ENCODE results near the gene WFS1.
A peak's percentile ranks its signal among the peaks of the same experiment; 100 is the strongest.

WFS1 gene

DNA sequence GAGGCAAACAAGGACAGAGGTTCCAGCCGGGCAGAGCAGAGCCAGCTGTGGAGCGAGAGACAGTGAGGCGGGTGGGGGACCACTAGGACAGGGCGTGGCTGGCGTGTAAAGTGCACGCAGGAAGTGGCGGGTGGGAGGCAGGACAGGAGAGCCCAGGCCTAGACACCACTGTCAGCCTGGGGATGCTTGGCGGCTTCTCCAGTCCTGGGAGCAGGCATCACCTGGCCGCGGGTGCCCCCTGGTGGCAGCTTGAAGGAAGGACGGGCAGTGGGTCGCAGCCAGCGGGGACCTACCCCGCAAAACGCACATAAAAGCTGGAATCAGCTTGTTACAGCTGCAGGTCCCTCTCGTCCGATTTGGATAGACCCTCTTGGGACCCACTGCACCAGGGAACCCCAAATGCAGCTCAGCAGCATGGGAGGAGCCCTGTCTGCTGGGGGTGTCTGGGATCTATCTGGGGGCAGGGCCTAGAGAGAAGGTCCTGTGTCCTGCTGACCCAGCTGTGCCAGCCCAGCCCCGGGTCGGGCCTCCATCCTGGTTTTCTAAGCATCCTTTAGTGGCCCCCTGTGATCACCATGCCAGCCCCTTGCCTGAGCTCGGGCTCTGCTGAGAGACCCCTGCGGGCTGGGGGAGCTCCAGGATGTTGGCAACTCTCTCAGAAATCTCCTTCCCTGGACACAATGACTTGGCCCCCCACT lies 57.7 kb downstream of the WFS1 start:
- peak; percentile 82 to 86 for DNase-seq

DNA sequence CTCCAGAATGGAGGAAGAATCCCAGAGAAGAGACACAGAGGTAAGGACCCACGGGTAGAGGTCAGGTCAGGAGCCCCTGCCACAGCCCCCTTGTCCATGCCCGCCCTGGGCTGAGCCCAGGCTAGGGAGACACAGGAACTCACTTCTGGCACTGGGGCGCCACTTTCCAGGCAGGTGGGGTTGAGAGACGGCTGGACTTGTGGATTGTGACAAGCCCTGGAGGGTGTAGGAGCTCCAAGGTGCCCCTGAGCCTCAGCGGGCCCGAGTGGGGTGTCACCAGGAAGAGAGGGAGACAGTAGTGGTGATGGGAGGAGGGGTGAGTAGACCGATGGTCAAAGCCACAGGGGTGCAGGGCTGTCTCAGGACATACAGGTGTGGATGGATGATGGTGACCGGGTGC lies 58.9 kb downstream of the WFS1 start:
- DNase-seq: no peak

DNA sequence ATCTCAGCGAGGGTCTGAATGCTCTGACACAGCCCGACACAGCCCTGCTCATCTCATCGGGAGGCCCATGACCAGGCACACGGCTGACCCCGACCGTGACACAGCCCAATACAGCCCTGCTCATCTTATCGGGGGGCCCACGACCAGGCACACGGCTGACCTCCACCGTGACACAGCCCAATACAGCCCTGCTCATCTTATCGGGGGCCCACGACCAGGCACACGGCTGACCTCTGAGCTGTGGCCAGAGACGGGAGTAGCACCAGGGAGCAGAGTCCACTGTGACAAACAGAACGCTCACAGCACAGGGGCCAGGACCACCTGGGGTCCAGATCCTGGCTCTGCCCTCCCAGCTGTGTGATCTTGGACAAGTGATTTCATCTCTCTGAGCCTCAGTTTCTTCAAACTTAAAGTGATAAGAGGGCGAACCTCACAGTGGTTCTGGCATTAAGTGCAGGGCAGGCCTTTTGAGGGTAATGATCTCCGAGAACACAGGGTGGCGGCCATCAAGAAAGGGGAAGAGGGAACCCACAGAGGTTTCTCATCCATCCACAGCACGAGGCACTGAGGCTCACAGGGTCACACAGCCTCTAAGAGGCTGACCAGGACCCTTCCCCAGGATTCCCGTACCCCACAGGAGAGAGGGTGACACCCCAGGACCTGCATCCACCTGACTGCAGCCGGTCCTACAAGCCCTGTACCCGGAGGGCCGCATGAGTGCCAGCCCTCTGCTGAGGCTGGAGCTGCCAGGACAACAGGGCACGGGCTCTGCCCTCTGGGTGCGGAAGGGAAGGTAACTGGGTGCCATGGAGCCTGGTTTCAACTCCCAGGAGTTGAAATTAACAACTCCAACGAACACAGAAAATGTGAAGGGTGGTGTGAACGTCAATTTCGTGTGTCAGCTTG lies 60.1 kb downstream of the WFS1 start:
- no peak for DNase-seq

DNA sequence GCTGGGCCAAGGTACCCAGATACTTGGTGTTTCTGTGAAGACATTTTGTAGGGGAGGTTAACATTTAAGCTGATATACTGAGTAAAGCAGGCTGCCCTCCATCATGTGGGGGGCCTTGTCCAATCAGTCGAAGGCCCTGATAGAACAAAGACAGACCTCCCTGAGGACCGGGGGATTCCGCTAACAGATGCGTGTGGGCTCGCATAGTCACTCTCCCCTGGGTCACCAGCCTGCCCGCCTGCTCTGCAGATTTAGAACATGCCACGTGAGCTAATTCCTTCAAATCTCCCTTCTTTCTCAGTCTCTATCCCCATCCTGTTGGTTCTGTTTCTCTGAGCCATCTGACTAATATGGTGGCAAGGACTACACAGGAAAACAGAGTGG lies 60.7 kb downstream of the WFS1 start:
- no peak for DNase-seq

DNA sequence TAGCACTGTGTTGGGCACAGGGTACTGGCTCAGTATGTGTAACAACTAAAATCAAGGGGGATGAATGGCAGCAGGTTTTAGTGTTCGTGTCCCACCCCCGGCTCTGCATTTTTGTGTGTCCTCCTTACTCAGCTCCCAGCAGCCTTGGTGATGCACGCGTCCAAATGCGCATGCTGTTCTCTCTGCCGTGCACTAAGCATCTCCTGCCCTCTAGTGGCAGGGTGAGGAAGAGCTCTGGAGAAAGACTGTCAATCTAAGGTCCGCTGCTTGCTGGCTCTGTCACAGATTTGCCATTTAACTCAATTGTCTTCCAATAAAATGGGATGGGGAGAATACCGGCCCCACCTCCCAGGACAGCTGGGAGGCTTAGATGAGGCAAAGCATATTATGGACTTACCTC lies 61.4 kb downstream of the WFS1 start:
- peak; percentile 24 to 46 for DNase-seq

DNA sequence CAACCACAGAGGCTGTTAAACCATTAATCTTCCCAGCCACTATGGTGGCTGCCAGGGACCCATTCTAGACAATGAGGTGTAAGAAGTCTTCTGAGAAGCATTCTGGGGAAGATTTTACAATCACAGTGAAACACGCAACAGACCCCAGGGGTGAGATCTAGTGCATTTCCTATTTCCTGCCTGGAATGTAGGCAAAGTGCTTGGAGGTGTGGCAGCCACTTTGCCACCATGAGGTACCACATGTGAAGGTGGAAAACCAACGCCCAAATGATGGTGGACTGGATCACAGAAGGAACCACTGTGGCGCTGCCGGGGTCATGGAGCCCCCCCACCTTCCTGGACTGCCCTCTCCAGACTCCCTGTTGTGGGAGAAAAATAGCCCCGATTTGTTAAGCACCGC lies 61.8 kb downstream of the WFS1 start:
- no peak for DNase-seq

DNA sequence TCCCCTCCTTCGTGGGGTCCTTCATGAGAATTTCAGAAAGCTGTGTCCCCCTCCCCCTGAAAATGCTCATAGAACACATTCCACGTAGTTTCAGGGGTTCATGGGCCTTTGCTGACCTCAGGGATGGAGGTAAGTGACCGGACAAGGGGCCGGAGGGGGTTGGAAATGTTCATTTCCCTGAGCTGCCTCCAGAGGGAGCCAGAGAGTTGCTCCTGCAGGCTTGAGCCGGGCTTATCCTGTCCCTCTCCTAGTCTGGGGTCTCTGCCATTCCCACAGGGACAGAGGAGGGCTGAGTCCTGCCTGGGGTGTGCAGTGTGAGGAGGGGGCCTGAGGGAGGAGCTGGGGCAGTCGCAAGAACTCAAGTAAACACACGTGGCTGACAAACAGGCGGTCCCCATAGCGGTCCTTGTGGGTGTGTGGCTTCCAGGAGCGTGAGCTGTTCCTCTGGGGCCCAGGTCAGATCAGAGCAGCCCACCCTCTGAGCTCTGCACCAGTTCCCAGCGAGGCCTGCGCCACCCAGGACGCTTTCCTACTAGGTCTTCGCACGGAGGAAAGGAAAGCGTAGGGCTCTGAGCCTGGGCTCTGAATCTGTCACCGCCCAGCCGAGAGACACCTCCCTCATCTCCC lies 62.5 kb downstream of the WFS1 start:
- DNase-seq: peak; percentile 37 to 49

DNA sequence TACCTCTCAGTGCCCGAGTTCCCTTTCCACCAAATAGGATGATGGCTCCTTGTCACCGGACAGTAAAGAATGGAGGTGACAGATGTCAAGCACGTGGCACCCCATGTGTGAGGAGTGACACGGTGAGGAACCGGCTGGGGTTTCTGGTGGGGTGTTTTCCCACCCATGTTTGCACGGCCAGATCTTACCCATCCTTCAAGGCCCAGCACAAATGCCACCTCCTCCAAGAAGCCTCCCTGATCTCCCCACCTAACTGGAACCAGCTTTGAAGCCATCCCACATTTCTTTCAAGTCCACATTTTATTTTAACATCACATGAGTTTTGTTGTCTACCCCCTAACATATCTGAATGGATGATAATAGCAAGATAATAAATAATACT lies 63.0 kb downstream of the WFS1 start:
- no peak for DNase-seq

DNA sequence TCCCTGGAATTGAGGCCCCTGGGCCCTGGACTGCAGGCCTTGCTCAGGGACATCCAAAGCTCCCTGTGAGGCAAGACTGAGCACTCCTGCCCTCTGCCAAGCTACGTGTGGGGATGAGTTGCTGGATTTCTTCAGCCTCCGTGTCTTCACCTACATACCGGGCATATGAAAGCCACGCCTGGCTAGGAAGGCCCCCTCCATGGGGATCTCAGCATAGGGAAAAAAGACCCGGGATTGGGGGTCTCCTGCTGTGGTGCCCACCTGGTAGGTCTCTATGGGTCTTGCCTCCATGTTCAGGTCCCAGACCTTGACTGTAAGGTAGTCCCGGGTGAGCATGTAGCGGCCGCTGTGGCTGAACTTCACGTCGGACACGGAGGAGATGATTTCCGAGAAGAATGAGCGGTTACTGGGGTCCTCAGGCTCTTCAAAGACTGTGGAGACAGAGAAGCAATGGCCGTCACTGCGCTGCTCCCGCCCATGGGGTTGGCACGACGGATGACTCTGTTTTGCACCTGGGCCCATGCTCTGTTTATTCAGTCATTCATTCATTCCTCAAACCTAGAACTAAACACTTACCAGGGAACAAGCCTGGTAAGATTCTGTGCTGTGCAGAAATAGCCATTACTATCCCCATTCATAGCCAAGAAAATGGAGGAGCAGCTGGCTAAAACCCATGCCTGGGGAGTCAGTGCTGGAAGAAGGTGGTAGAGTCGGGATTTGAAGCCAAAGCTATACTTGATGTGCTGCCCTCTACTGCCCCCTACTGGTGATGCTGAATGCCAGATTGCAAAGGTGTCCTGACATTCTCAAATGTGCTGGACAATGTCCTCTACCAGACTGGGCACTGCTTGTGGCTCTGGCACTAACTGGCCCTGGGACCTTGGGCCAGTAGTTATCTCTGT lies 63.9 kb downstream of the WFS1 start:
- peak; percentile 25 to 36 for DNase-seq

DNA sequence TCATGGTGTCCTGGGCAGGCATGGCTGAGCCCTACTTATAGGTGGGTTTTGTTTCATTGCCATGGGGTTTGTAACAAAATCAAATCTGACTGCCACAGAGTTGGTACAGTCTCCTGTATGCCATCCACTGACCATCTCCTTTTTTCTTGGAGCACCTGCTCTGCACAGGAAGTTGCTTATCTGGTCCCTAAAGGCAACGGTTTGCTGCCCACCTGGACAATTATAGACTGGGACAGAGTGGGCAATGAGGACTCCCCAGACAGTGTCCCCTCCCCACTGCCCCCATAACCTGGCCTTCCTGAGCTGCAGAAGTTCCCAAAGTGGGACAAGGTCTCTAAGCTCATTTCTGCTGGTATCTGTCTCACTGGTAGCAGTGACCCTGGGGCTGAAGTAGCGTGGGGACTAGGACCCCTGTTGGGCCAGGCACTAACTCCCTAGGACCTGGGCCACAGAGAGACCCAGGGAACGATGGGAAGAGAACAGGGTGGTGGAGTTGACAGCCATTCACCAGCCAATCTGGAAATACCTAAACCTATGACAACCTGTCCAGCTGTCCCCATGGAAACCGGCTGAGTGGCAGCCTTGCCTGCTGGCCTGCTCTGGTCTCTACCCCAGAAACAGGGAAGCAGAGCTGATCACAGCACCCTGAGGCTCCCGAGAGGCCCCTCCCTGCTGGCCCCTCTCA lies 64.7 kb downstream of the WFS1 start:
- DNase-seq: no peak

DNA sequence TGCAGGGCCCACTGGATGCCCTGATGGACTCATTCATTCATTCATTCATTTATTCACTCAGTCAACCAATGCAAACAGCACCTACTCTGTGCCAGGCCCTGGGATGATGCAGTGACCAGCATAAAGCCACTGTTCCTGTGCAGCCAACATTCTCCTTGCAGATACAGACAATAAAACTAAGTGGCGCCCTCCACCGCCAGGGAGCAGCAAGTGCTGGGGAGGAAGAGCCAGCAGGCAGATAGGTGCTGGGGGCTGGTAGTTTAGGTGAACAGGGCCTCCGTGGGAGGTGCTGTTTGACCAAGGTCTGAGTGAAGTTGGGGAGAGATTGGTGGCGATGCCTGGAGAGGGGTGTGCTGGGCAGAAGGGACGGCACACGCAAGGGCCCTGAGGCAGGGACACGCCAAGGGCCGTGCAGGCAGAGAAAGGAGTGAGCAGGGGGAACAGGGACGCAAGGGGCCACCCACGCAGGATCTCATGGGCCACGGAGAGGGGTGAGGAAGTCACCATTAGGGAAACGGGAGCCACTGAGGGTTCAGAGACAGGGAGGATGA lies 65.5 kb downstream of the WFS1 start:
- no peak for DNase-seq

DNA sequence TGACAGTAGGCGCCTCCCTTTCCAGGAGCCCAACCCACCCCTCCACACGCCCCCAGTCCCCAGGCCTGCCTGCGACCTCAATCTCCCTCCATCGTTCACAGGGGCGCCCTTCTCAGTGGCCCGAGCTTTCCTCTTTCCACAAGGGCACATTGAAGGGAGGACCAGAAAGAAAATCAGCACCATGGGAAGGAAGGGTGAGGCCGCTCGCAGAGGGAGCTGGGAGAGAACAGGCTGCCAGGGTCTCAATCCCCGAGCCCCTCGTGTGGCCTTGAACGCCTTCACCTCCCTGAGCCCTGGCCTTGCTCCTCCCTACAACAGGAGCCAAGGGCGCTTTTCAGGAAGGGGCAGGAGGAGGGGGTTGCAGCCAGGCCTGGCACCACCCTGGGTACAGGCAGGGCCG lies 66.5 kb downstream of the WFS1 start:
- DNase-seq: no peak

DNA sequence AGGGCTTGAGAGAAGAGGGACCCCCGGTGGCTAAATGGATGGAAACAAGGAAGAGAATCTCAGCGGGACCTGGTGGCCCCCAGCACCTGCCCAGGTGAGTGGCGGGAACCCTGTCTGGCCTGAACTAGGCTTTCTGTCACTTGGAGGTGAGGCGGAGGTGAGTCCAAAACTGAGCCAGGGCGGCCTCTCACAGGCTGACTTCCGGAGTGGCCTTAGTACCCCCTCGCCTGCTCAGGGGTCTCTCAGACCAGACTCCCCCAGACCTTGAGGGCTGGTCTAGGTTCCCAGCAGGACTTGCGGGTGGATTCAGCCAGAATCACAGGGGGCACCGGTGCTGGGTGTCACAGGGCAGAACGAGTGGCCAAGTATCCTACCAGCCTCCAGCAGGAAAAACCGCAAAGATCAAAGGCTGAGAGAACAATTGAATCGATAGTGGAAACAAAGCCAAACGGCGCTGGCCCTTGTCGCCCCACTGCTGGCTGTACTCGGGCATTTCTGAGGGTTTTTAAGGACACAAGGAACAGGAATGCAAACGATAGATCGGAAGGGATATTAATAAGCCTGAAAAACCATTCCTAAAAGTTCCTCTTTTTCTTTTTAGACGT lies 67.8 kb downstream of the WFS1 start:
- no peak for DNase-seq

DNA sequence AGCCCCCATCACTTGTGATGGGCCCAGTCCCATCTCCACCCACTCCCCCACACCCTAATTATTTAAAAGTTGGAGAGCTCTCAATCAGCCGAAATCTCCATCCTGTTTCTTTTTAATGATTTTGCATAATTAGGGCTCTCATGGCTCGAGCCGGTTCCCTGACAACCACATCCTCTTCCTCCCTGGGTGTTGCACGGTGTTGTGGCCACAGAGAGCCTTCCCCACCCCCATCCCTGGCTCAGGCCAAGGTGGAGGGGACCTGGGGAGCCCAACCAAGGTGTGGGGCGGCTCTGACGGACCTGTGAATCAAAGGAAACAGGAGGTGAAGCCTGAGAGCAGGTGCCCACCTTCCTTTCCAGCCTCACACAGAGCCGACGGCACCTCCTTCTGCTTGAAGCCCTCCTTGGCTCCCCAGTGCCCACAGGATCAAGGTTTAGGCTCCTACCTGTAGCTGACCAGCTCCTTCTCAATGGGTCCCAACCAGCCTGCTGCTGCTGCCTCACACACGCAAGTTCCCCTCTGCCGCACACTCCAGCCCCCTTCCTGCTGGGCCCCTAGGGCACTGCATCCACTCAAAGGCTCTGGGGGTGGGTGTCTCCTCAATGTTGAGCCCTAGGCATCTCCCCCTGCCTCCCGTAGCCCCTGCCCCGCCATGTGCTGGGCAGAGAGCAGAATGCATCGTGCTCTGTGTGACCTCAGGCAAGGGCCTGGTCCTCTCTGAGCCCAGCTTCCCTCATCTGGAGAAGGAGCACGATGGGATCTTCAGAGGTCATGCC lies 68.7 kb downstream of the WFS1 start:
- DNase-seq: peak in 1 of 2 experiments; percentile 5

DNA sequence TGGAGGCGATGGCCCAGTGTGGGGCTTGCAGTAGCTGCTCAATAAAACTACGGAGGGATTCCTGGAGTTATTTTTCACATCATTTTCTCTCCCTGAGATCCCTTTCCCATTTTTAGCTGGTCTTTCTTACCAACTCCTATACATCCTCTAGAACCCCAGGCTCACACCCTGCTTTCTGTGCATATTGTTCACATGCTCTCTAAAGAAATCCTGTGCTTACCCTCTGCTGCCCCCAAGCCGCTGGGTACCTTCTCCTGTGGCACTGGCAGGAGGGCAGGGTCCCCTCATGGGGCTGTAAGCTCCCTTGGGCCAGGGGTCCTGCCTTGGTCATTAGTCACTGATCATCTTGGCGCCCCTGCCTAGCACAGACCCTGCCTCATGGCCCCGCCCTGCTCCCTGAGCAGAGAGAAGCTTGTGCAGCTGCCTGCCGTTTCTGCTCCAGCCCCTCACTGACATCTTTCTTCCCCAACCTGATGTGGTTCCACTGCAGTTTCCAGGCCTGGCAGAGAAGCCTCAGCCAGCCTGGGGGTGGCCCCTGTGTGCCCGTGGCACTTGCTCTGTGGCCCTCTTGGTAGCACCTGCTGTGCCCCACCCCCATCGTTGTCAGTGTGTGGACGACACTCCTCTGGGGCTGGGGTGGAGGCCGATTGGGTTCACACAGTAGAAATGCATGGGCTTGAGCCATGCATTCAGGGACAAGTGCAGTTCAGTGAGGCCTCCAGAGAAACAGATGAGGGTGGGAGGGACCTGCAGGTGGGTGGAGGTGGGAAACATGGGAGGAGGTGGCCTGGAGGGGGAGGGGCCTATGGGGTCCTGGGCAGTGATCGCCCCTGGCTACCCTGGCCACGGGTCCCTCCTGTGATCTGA lies 69.5 kb downstream of the WFS1 start:
- DNase-seq: no peak

DNA sequence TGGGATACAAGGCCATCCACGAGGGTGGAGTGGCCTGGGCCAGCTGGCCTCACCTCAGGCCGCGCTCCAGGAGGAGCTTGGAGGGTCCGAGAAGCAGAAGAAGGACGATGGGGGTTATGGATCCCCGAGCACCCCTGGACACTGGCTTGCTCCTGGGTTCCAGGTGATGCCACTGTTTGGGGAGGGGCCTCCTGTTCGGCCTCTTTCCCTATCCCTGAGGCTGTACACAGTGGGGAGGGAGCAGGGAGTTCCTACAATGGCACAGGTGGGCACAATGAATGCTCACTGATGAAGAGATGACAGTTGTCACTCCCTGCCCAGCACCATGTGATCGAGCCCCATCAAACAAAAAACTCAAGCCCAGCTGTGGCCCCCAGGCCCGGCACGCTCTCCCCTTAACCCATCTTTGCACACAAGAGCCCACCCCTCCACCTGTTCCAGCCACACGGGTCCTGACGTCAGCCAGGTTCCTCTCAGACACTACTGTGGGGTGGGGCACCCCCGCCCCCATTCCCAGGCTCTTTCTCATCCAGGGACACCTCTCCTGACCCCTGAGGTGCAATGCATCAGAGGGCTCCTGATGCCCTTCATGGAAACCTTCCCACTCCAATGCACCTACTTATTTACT lies 70.3 kb downstream of the WFS1 start:
- no peak for DNase-seq

DNA sequence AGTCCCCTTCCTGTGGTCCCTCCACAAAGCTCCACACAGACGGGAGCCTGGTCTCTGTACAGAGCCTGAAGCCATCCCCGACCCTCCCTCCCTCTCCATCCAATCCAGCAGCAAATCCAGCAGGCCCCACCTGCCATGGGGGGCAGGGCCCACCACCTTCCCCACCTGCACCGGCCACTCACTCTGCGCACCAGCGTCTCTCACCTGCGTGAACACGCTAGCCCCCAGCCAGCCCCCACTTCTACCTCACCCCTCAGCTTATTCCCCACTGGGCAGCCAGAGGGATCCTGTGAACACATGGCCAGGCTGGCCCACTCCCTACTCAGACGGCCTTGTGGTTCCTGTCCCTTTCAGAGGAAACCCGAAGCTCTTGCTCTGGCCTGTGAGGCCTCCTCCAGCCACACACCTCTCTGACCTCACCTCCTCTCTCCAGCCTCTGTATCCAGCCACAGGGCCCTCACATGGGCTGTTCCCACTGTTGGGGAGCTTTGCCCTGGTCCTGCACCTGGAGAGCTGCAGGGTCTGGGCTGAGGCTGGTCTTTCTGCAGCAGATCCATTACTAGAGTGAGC lies 70.9 kb downstream of the WFS1 start:
- no peak for DNase-seq

DNA sequence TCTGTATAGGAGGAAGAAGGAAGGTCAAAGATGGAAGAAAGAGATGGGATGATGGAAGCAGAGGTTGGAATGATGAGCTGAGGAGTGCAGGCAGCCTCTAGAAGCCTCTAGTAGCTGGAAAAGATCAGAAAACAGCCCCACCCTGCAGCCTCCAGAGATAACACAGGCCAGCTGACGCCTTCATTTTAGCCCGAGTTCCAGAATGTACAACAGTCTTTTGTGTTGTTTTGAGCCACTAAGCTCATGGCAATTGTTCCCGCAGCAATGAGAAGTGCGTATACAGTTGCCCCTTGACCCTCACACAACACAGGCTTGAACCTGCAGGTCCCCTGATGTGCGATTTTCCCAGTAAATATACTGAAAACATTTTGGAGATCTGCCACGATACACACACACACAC lies 72.0 kb downstream of the WFS1 start:
- DNase-seq: no peak
